Smooth muscle cell (in vitro differentiated cells): Measurements from ENCODE around the gene MASP2. TPM values are rescaled to one million over a fixed set of nuclear protein-coding genes. Genes with fewer than 3 reads are reported as not detected.
"Not testable (repeated sequence)": the region's sequence is repeated elsewhere in the genome, so short reads cannot be mapped to it uniquely, and the experiment has no call there.

Experiments used
- DNase-seq: peaks from one replicate; lab custom pipeline; 2025; ENCODE audit not compliant: unreplicated experiment; lab: John Stamatoyannopoulos, UW
- H2AFZ ChIP-seq: fragments of 200-600 bp; sonication (generic); 2 replicates; pipeline ENCODE4 v1.6.0; 2016; ENCODE audit warnings: antibody characterized with exemption, low read depth, mild to moderate bottlenecking
- H3F3A ChIP-seq: fragments of 200-600 bp; sonication (generic); 2 replicates; pipeline ENCODE4 v1.6.0; 2017; ENCODE audit warnings: antibody characterized with exemption, low read depth
- H3K27ac ChIP-seq: fragments of 200-600 bp; sonication (generic); 2 replicates; pipeline ENCODE4 v1.5.1; 2016; ENCODE audit warnings: low read depth, mild to moderate bottlenecking
- H3K27me3 ChIP-seq: fragments of 200-600 bp; sonication (generic); 2 replicates; pipeline ENCODE4 v1.6.1; 2016; ENCODE audit warnings: low read depth, mild to moderate bottlenecking
- H3K36me3 ChIP-seq: fragments of 200-600 bp; sonication (generic); 2 replicates; pipeline ENCODE4 v1.5.1; 2016; ENCODE audit warnings: low read depth
- H3K4me1 ChIP-seq: fragments of 200-600 bp; sonication (generic); 2 replicates; pipeline ENCODE4 v1.5.1; 2016; ENCODE audit warnings: low read depth
- H3K4me2 ChIP-seq: fragments of 200-600 bp; sonication (generic); 2 replicates; pipeline ENCODE4 v1.6.0; 2016; ENCODE audit warnings: mild to moderate bottlenecking
- H3K4me3 ChIP-seq: fragments of 200-600 bp; sonication (generic); 2 replicates; pipeline ENCODE4 v1.5.1; 2016; ENCODE audit warnings: mild to moderate bottlenecking
- H3K79me2 ChIP-seq: fragments of 200-600 bp; sonication (generic); 2 replicates; pipeline ENCODE4 v1.6.0; 2016; ENCODE audit warnings: low read depth, mild to moderate bottlenecking
- H3K9ac ChIP-seq: fragments of 200-600 bp; sonication (generic); 2 replicates; pipeline ENCODE4 v1.6.0; 2016; ENCODE audit warnings: low read depth
- H3K9me3 ChIP-seq: fragments of 200-600 bp; sonication (generic); replicated peaks from 2 replicates; pipeline ENCODE4 v1.5.1; 2016; ENCODE audit warnings: low read depth
- H4K20me1 ChIP-seq: fragments of 200-600 bp; sonication (generic); 2 replicates; pipeline ENCODE4 v1.6.0; 2016; ENCODE audit warnings: low read depth
- WGBS: methylation state at CpG from one replicate; pipeline ENCODE4 v1.1.7; 2016; ENCODE audit warnings: low lambda C conversion rate; 5-methylcytosine and 5-hydroxymethylcytosine counted together
- polyA plus RNA-seq: library from polyadenylated mRNA; unstranded; fragments of >200 nt; fragmentation: Nextera tagmentation; extraction: Ambion mirVana; gene quantifications from 2 replicates; pipeline ENCODE4 v1.2.1, GENCODE V29; 2016
- total RNA-seq: library from RNA; depleted of rRNA; stranded (reverse); fragments of >200 nt; gene quantifications from 2 replicates; pipeline ENCODE4 v1.2.3, GENCODE V29; 2014
- TF ChIP-seq, protein P1 (sequence below): fragments of 200-600 bp; sonication (generic); IDR thresholded peaks from 2 replicates; pipeline ENCODE4 v1.5.1; 2017; ENCODE audit warnings: borderline replicate concordance, mild to moderate bottlenecking, antibody characterized with exemption; ENCODE audit not compliant: insufficient read depth, poor library complexity, severe bottlenecking

The MASP2 gene
- total and polyA plus RNA-seq, 2 experiments from 2014 or later, result 0.26 TPM; not detected in 1

DNA sequence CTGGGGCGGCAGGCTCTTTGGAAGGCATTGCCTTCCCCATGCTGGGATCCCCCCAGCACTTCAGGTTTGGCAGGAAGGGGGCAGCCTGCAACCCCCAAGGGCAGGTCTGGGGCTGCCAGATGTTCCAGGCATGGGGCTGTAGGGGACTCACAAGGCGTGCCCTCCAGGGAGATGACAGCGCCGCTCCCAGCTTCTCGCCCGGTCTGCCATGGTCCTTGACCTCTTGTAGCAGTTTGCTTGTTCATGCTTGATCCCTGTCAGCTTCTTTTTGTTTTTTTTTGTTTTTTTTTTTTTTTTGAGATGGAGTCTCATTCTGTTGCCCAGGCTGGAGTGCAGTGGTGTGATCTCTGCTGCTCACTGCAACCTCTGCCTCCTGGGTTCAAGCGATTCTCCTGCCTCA is 56.2 kb downstream of the MASP2 start:
- TF ChIP-seq, protein P1, sequence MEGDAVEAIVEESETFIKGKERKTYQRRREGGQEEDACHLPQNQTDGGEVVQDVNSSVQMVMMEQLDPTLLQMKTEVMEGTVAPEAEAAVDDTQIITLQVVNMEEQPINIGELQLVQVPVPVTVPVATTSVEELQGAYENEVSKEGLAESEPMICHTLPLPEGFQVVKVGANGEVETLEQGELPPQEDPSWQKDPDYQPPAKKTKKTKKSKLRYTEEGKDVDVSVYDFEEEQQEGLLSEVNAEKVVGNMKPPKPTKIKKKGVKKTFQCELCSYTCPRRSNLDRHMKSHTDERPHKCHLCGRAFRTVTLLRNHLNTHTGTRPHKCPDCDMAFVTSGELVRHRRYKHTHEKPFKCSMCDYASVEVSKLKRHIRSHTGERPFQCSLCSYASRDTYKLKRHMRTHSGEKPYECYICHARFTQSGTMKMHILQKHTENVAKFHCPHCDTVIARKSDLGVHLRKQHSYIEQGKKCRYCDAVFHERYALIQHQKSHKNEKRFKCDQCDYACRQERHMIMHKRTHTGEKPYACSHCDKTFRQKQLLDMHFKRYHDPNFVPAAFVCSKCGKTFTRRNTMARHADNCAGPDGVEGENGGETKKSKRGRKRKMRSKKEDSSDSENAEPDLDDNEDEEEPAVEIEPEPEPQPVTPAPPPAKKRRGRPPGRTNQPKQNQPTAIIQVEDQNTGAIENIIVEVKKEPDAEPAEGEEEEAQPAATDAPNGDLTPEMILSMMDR, result no peak
- H3K79me2 ChIP-seq, result no peaks in the 10 kb centered on the region
- H3F3A ChIP-seq, result no peaks in the 10 kb centered on the region
- H3K36me3 ChIP-seq, result no peaks in the 10 kb centered on the region
- H3K4me1 ChIP-seq, result no peaks in the 10 kb centered on the region
- no peak overlapping the region for H3K27ac ChIP-seq
- no peak overlapping the region for H3K4me3 ChIP-seq
- no peaks in the 10 kb centered on the region for H3K9me3 ChIP-seq
- no peak overlapping the region for H3K9ac ChIP-seq
- DNase-seq, result no peak
- H4K20me1 ChIP-seq, result no peaks in the 10 kb centered on the region
- no peak overlapping the region for H3K4me2 ChIP-seq
- H3K27me3 ChIP-seq, result peaks cover 13% of the 10 kb centered on the region
- WGBS, result 96% methylated on average over 7 of the region's 7 CpGs
- no peak overlapping the region for H2AFZ ChIP-seq

GRCh38 chr1:10989920-10990516 is 57.0 kb downstream of the MASP2 start:
- not testable (repeated sequence) for H3K36me3 ChIP-seq, H3K4me3 ChIP-seq, H3K79me2 ChIP-seq, H3F3A ChIP-seq, H3K9me3 ChIP-seq, H3K4me1 ChIP-seq, H4K20me1 ChIP-seq, H3K9ac ChIP-seq, H3K27ac ChIP-seq, H2AFZ ChIP-seq, H3K4me2 ChIP-seq, DNase-seq
- peaks cover 13% of the 10 kb centered on the region for H3K27me3 ChIP-seq
- 78% methylated on average over 6 of the region's 6 CpGs for WGBS

DNA sequence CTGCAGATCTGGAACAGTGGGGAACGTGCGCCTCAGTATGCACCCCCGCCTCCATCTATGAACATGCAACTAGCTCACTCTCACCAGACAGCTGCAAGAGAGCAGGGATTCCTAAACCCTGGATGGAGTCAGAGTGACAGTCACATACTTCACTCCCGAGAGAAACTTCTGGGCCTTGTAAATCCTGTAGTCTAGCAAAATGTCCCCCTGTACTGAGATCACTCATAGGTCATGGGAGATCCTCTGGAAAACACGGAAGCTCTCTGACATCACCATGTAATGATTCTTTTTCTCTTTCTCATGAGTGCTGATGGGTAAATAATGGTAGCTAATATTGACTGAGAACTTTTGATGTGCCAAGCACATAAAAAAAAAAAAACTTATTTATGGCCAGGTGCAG is 57.9 kb downstream of the MASP2 start:
- 94% methylated on average over 5 of the region's 5 CpGs for WGBS

DNA sequence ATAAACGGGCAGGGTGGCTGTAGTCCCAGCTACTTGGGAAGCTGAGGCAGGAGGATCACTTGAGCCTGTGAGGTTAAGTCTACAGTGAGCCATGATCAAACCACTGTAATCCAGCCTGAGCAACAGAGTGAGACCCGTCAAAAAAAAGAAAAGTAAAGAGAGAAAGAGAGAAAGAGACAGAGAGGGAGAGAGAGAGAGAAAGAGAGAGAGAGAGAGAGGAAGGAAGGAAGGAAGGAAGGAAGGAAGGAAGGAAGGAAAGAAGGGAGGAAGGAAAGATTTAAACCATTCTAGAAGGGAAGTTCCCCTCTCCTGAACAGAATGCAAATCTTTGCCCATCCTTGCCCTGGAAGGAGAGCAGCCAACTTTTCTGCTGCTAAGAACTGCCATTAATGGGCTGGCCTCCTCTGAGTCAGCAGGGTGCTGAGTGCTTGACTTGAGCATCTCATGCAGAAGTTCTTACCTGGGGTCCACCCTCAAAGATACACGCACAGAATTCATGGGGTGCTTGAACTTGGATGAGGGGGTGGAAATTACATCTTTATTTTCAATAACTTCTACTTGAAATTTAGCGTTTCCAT is 59.1 kb downstream of the MASP2 start:
- no peaks in the 10 kb centered on the region for H3K79me2 ChIP-seq
- H3K4me1 ChIP-seq, result no peaks in the 10 kb centered on the region
- H2AFZ ChIP-seq, result no peak overlapping the region
- no peak for DNase-seq
- no peaks in the 10 kb centered on the region for H3K9me3 ChIP-seq
- TF ChIP-seq, protein P1, result no peak
- peaks cover 13% of the 10 kb centered on the region for H3K27me3 ChIP-seq
- no peaks in the 10 kb centered on the region for H3F3A ChIP-seq
- no peaks in the 10 kb centered on the region for H4K20me1 ChIP-seq
- WGBS, result 80% methylated on average over 4 of the region's 4 CpGs
- H3K27ac ChIP-seq, result no peak overlapping the region
- H3K4me2 ChIP-seq, result no peak overlapping the region
- H3K36me3 ChIP-seq, result no peaks in the 10 kb centered on the region
- H3K9ac ChIP-seq, result no peak overlapping the region
- no peak overlapping the region for H3K4me3 ChIP-seq

More for the DNA sequence above, 57.9 kb downstream of the MASP2 start:
- TF ChIP-seq, protein P1, result no peak
- Histone ChIP-seq H3K9me3 (no peaks in the 10 kb centered on the region), H3K4me2 (no peak overlapping the region), H2AFZ (no peak overlapping the region), H3K79me2 (no peaks in the 10 kb centered on the region), H3K9ac (no peak overlapping the region), H3K4me3 (no peak overlapping the region), H3K27me3 (peaks cover 13% of the 10 kb centered on the region), H3K4me1 (no peaks in the 10 kb centered on the region), H3K27ac (no peak overlapping the region), H3K36me3 (no peaks in the 10 kb centered on the region), H3F3A (no peaks in the 10 kb centered on the region), H4K20me1 (no peaks in the 10 kb centered on the region)
- no peak for DNase-seq
